Fibroblast of villous mesenchyme (primary cell): ENCODE measurements around the gene HNRNPLL. TPM values are rescaled to one million over a fixed set of nuclear protein-coding genes. Genes with fewer than 3 reads are reported as not detected.

ENCODE experiments used
- DNase-seq: peaks from one replicate; pipeline ENCODE4 v3.0.0-alpha.2; 2010; ENCODE audit warnings: low read depth
- H3K4me3 ChIP-seq: 2 replicates; pipeline ENCODE4 v1.5.1; 2011; ENCODE audit warnings: low read depth, mild to moderate bottlenecking, low read length
- total RNA-seq: library from RNA; depleted of rRNA; stranded (reverse); fragments of >200 nt; gene quantifications from 2 replicates; pipeline ENCODE4 v1.2.3, GENCODE V29; 2012
- TF ChIP-seq, protein P1 (sequence below): IDR thresholded peaks from 2 replicates; pipeline ENCODE4 v1.5.1; 2012; ENCODE audit warnings: low read depth, mild to moderate bottlenecking, low read length; ENCODE audit not compliant: insufficient read depth

The HNRNPLL gene
- total RNA-seq, 1 donor, result 57.0 TPM

GRCh38 chr2:38636069-38636468, 33.3 kb upstream of the HNRNPLL start:
- TF ChIP-seq, protein P1, sequence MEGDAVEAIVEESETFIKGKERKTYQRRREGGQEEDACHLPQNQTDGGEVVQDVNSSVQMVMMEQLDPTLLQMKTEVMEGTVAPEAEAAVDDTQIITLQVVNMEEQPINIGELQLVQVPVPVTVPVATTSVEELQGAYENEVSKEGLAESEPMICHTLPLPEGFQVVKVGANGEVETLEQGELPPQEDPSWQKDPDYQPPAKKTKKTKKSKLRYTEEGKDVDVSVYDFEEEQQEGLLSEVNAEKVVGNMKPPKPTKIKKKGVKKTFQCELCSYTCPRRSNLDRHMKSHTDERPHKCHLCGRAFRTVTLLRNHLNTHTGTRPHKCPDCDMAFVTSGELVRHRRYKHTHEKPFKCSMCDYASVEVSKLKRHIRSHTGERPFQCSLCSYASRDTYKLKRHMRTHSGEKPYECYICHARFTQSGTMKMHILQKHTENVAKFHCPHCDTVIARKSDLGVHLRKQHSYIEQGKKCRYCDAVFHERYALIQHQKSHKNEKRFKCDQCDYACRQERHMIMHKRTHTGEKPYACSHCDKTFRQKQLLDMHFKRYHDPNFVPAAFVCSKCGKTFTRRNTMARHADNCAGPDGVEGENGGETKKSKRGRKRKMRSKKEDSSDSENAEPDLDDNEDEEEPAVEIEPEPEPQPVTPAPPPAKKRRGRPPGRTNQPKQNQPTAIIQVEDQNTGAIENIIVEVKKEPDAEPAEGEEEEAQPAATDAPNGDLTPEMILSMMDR, result no peak
- H3K4me3 ChIP-seq, result no peak overlapping the region
- DNase-seq, result no peak

- no peak for DNase-seq
- no peak overlapping the region for H3K4me3 ChIP-seq
- TF ChIP-seq, protein P1, result no peak
Measured at GRCh38 chr2:38635139-38635538, 32.4 kb upstream of the HNRNPLL start.

- TF ChIP-seq, protein P1, result no peak
- no peak for DNase-seq
- no peak overlapping the region for H3K4me3 ChIP-seq
Measured at GRCh38 chr2:38634684-38635083, 32.0 kb upstream of the HNRNPLL start.

DNA sequence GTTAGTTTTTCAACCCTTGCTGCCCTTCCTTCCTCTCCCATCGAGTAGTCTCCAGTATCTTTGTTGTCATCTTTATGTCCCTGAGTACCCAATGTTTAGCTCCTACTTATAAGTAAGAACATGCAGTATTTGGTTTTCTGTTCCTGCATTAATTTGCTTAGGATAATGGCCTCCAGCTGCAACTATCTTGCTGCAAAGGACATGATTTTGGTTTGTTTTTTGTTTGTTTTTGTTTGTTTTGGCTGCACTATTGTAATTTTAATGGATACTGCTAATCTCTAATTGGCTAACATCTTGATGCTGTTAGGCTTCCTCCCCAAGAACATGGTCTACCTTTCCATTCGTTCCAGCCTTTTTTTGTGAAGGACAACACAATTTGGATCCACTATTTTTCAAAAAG, 31.2 kb upstream of the HNRNPLL start:
- TF ChIP-seq, protein P1, result no peak
- DNase-seq, result no peak
- no peak overlapping the region for H3K4me3 ChIP-seq

DNA sequence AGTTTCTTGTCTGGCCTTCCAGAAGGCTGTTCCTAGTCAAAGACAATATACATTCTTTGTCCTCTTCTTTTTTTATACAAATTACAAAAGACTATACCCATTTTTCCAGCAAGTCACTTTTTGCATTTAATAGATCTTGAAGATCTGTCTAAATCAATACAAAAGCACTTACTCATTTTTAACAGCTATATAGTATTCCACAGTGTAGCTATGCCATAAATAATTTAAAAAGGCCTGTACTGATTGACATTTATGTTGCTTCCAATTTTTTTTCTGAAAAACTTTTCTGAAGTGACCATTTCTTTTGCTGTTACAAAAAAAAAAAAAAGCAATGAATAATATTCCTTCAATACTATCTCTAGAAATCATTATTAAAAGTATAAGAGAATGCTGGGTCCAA, 30.3 kb upstream of the HNRNPLL start:
- no peak overlapping the region for H3K4me3 ChIP-seq
- no peak for DNase-seq
- TF ChIP-seq, protein P1, result no peak

- no peak overlapping the region for H3K4me3 ChIP-seq
- no peak for DNase-seq
- TF ChIP-seq, protein P1, result no peak
Measured at GRCh38 chr2:38631976-38632375, 29.2 kb upstream of the HNRNPLL start.

- no peak overlapping the region for H3K4me3 ChIP-seq
- TF ChIP-seq, protein P1, result no peak
- no peak for DNase-seq
Measured at GRCh38 chr2:38629684-38630083, 27.0 kb upstream of the HNRNPLL start.
